HG02678 (cell line): Measurements from ENCODE around the gene GIMAP4.
"Not testable (repeated sequence)": the region's sequence is repeated elsewhere in the genome, so short reads cannot be mapped to it uniquely, and the experiment has no call there.

Experiments used
- ATAC-seq: cut with Tn5 transposase; IDR thresholded peaks from one replicate; pipeline ENCODE4 v1.9.1; 2021; ENCODE audit warnings: mild to moderate bottlenecking, moderate library complexity; ENCODE audit not compliant: unreplicated experiment

Gene GIMAP4

GRCh38 chr7:150579979-150580637 lies 12.9 kb downstream of the GIMAP4 start:
- not testable (repeated sequence) for ATAC-seq

DNA sequence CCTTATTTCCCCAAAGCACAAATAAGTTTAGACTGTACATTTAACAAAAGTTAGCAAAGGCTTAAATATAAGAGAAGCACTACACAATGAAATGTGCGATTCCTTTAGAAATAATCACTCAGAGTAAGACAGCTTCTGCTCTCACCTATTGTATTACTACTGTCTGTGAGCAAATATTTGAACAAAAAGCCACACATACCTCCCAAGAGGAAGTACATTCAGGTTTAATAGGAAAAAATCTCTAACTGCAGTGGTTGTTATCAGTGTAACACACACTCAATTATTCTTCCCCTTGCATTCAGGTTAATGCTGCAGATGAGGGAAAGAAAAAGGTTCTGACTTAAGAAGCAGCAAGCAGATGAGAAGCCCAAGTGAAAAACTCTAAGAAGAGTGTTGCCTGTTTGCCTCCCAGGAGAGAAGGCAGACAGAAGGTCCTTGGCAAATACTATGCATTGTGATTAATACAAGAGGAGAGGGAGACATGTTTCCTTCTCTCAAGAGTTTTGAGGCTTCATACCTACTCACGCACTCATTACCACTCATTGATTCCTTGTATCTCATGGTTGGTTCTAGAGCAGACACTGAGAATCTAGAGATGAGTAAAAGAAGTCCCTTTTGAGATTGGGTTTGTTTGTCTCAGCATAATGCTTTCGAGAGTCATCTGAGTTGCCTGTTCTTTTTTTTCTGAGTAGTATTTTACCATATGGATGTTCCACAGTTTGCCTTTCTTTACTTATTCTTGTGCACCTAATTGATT lies 13.6 kb downstream of the GIMAP4 start:
- no peak for ATAC-seq

GRCh38 chr7:150585199-150585598 lies 18.0 kb downstream of the GIMAP4 start:
- no peak for ATAC-seq

- ATAC-seq = no peak
These were observed 19.0 kb downstream of the GIMAP4 start for GRCh38 chr7:150586068-150586784.

DNA sequence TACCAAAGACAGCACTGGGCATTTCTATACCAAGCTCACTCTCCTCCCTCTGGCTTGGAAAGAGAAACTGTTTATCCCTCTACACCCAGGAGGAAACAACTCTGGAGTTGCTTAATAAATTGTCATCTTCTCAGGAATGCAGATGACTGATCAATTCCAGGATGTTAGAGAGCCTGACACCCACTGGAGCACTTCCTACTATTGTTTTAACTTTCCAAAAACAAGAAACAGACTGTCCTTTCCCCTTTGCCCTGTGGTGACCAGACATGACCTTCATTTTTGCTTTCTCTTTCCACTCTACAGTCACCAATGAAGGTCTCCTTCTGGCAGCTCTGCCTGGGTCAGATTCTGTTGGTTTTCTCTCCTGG lies 19.6 kb downstream of the GIMAP4 start:
- ATAC-seq = no peak

DNA sequence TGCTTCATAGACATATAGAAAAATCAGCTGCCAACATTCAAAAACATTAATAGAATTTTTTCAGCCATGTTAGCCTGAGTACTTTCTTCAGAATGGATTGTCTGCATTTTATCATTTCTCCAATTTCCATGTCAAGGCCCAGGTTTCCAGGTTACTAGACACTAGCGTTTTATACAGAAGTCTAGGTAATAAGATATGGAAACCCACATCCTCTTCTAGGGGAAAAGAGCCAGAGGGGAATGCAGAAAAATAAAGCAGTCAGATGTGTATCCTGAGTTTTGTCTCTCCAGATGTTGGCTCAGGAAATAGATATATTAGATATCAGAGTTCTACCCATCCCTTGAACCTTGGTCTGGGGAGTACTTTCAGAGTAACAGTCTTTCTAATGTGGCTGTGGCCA lies 20.4 kb downstream of the GIMAP4 start:
- ATAC-seq = no peak

DNA sequence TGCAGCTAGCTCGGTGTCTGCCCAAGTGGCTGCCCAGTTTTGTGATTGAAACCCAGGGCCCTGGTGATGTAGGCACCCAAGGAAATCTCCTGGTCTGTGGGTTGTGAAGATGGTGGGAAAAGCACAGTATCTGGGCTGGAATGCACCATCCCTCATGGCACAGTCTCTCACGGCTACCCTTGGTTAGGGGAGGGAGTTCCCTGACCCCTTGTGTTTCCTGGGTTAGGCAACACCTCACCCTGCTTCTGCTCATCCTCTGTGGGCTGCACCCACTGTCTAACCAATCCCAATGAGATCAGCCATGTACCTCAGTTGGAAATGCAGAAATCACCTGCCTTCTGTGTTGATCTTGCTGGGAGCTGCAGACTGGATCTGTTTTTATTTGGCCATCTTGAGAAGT lies 27.6 kb downstream of the GIMAP4 start:
- no peak for ATAC-seq

- ATAC-seq = no peak
These were observed 28.2 kb downstream of the GIMAP4 start for GRCh38 chr7:150595361-150595760.

DNA sequence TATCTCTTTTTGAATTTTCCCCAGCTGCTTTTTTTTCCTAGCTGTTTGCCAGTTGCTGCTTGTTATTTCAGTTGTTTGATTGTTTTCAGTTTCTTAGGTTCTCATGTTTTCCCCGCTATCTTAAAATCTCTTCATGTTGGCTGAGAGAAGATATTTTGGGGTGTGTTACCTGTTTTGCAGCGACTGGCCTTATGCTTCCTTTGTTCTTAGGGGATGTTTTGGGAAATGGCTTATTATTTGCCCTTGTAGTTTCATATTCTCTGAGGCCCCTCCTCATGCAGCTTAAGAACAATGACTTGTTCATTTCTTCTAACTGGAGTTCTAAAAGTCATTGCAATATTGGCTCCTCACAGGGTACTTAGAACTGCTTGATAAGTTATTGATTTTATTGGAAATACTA lies 36.4 kb downstream of the GIMAP4 start:
- not testable (repeated sequence) for ATAC-seq

DNA sequence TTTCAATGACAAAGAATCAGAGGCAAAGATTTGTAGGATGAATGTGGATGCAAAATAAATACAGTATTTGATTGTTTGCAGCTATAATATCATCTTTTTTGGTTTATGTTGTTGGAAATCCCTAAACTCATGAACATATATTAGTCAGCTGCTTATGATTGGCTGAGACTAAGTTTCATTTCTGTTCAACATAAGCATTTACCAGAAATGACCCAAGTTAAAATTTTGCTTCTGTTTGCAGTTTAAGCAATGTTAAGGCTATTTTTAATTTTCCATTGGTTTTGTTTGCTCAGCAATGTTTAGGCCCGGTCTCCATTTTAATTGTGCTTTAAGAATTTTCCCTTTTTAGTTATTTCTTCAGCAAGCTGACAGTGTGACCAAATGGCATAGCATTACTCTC lies 43.0 kb downstream of the GIMAP4 start:
- no peak for ATAC-seq

GRCh38 chr7:150612925-150613324 lies 45.7 kb downstream of the GIMAP4 start:
- no peak for ATAC-seq

- ATAC-seq = no peak
These were observed 46.7 kb downstream of the GIMAP4 start for GRCh38 chr7:150613880-150614279.

DNA sequence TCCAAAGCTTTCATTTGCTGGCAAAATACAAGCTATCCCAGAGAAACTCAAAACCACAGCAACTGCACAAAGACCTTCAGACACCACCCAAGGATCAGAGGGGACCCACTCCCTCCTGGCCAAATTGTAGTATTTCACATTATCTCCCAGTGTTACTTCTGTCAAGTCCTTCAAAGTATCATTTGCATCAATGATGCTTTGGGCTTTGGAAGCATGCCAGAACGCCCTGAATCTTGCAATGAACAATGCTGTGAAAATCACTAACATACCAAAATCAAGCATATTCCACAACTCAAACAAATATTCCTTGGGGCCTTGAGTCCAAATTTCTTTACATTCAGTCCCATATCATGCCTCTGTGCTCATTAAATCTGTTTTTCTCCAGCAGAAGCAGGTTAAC lies 47.2 kb downstream of the GIMAP4 start:
- ATAC-seq = not testable (repeated sequence)

- ATAC-seq = not testable (repeated sequence)
These were observed 48.1 kb downstream of the GIMAP4 start for GRCh38 chr7:150615221-150615755.

DNA sequence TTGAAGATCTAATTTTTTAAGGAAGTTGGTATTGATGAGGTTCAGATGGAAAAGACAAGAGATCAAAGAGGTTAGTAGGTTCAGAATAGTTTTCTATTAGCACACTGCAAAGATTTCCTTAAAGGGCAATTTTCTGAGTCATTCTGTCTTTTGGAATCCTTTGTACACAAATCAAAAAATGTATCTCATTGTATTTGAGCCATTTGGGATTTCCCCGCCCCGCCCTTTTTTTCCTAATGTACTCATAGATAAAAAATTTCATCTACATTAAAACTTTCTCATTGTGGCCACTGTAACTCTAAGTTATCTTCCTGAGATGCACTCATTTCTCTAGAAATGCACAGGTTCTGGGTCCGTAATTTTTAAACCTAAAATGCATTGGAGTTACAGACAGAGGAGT lies 52.9 kb downstream of the GIMAP4 start:
- no peak for ATAC-seq

- no peak for ATAC-seq
These were observed 53.6 kb downstream of the GIMAP4 start for GRCh38 chr7:150620617-150621371.

DNA sequence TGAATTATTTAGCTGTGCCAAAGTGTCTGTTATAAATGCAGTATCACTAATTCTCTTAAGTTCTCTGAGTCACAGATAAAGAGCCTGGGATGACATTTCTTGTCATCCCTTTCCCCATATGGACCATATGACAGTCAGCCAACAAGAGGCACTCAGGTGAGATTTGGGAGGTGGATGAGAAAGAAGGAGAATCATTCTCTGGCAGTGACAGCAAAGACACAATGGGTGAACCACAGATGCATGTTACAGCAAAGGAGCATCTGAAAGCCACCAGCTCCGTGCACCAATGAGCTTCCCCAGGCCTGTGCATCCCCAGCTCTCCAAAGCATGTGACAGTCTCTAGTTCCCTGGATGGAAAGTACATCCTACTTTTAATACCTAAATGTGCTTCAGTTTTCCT lies 54.2 kb downstream of the GIMAP4 start:
- ATAC-seq = no peak
